ENCODE results near the gene CSGALNACT2.

GRCh38 chr10:43201545-43202131 lies 63.4 kb downstream of the CSGALNACT2 start:
- TF ChIP-seq CTCF (IDR thresholded peaks at IDR 0.05) (no peak), POLR2A (IDR thresholded peaks at IDR 0.05) (no peak)
